Measurements from ENCODE around the gene GNAT1. TPM values are rescaled to one million over a fixed set of nuclear protein-coding genes. Genes with fewer than 3 reads are reported as not detected.
A peak's percentile ranks its signal among the peaks of the same experiment; 100 is the strongest.
"Not testable (repeated sequence)": the region's sequence is repeated elsewhere in the genome, so short reads cannot be mapped to it uniquely, and the experiment has no call there.

Gene GNAT1
- polyA plus RNA-seq, 3 donors, result not detected

GRCh38 chr3:50237754-50238548 lies 46.5 kb downstream of the GNAT1 start:
- DNase-seq (ENCODE audit: low read depth in 3 of 3, low spot score in 2 of 3), result no peak

GRCh38 chr3:50238549-50239026 lies 47.2 kb downstream of the GNAT1 start:
- no peak for DNase-seq (ENCODE audit: low read depth in 3 of 3, low spot score in 2 of 3)

- no peak for DNase-seq (ENCODE audit: low read depth in 3 of 3, low spot score in 2 of 3)
Measured at GRCh38 chr3:50239649-50240048, 48.2 kb downstream of the GNAT1 start.

- DNase-seq (ENCODE audit: low read depth in 3 of 3, low spot score in 2 of 3), result no peak
Measured at GRCh38 chr3:50241163-50241562, 49.8 kb downstream of the GNAT1 start.

- DNase-seq (ENCODE audit: low read depth in 3 of 3, low spot score in 2 of 3), result no peak
Measured at GRCh38 chr3:50241713-50242380, 50.4 kb downstream of the GNAT1 start.

- no peak for DNase-seq (ENCODE audit: low read depth in 3 of 3, low spot score in 2 of 3)
Measured at GRCh38 chr3:50242381-50242770, 51.0 kb downstream of the GNAT1 start.

GRCh38 chr3:50242851-50243542 lies 51.6 kb downstream of the GNAT1 start:
- no peak for DNase-seq (ENCODE audit: low read depth in 3 of 3, low spot score in 2 of 3)

- no peak for DNase-seq (ENCODE audit: low read depth in 3 of 3, low spot score in 2 of 3)
Measured at GRCh38 chr3:50243543-50243895, 52.1 kb downstream of the GNAT1 start.

GRCh38 chr3:50244813-50245212 lies 53.4 kb downstream of the GNAT1 start:
- not testable (repeated sequence) for DNase-seq (ENCODE audit: low read depth in 3 of 3, low spot score in 2 of 3)

GRCh38 chr3:50245251-50245745 lies 53.9 kb downstream of the GNAT1 start:
- DNase-seq (ENCODE audit: low read depth in 3 of 3, low spot score in 2 of 3), result no peak

GRCh38 chr3:50245831-50246516 lies 54.6 kb downstream of the GNAT1 start:
- peak in 2 of 3 donors; percentile 85 to 86 for DNase-seq (ENCODE audit: low read depth in 3 of 3, low spot score in 2 of 3)

- no peak for DNase-seq (ENCODE audit: low read depth in 3 of 3, low spot score in 2 of 3)
Measured at GRCh38 chr3:50246517-50246954, 55.1 kb downstream of the GNAT1 start.

Other genes with a start within 250 kb of the GNAT1 start
- gene RBM5, start 102.7 kb upstream of the GNAT1 start, polyA plus RNA-seq (ENCODE audit: insufficient read length in 3 of 3), result 100 to 1,000 TPM; 234 to 272 (median 251) TPM
- 10 to 100 TPM; 67.4 to 80.1 (median 70.8) TPM for gene SEMA3F, start 36.3 kb upstream of the GNAT1 start, polyA plus RNA-seq (ENCODE audit: insufficient read length in 3 of 3)
- gene SLC38A3, start 13.7 kb downstream of the GNAT1 start, polyA plus RNA-seq (ENCODE audit: insufficient read length in 3 of 3), result 10 to 100 TPM in 1 of 3 donors, 1 to 10 TPM in 2; 5.0 to 11.0 (median 6.8) TPM
- 100 to 1,000 TPM; 211 to 230 (median 220) TPM for gene GNAI2, start 44.6 kb downstream of the GNAT1 start, polyA plus RNA-seq (ENCODE audit: insufficient read length in 3 of 3)
- gene SEMA3B, start 77.5 kb downstream of the GNAT1 start, polyA plus RNA-seq (ENCODE audit: insufficient read length in 3 of 3), result 10 to 100 TPM; 75.2 to 77.0 (median 76.3) TPM
- under 1 TPM; 0.42 to 0.54 (median 0.50) TPM for gene LSMEM2, start 87.5 kb downstream of the GNAT1 start, polyA plus RNA-seq (ENCODE audit: insufficient read length in 3 of 3)
- gene IFRD2, start 100.8 kb downstream of the GNAT1 start, polyA plus RNA-seq (ENCODE audit: insufficient read length in 3 of 3), result 10 to 100 TPM; 35.0 to 39.1 (median 37.7) TPM
- 1 to 10 TPM; 2.9 to 3.2 (median 3.1) TPM for gene HYAL3, start 107.8 kb downstream of the GNAT1 start, polyA plus RNA-seq (ENCODE audit: insufficient read length in 3 of 3)
- 1 to 10 TPM; 7.6 to 8.6 (median 8.2) TPM for gene NAA80, start 107.8 kb downstream of the GNAT1 start, polyA plus RNA-seq (ENCODE audit: insufficient read length in 3 of 3)
- 1 to 10 TPM; 6.3 to 7.1 (median 7.0) TPM for gene HYAL1, start 112.0 kb downstream of the GNAT1 start, polyA plus RNA-seq (ENCODE audit: insufficient read length in 3 of 3)
- gene HYAL2, start 131.1 kb downstream of the GNAT1 start, polyA plus RNA-seq (ENCODE audit: insufficient read length in 3 of 3), result 10 to 100 TPM; 62.7 to 74.3 (median 70.7) TPM
- gene TUSC2, start 136.6 kb downstream of the GNAT1 start, polyA plus RNA-seq (ENCODE audit: insufficient read length in 3 of 3), result 10 to 100 TPM; 22.6 to 25.7 (median 24.5) TPM
- gene RASSF1, start 149.2 kb downstream of the GNAT1 start, polyA plus RNA-seq (ENCODE audit: insufficient read length in 3 of 3), result 10 to 100 TPM; 16.1 to 17.0 (median 16.4) TPM
- gene ZMYND10, start 154.1 kb downstream of the GNAT1 start, polyA plus RNA-seq (ENCODE audit: insufficient read length in 3 of 3), result 1 to 10 TPM; 3.3 to 4.1 (median 3.4) TPM
- 10 to 100 TPM; 31.0 to 35.2 (median 33.8) TPM for gene NPRL2, start 159.2 kb downstream of the GNAT1 start, polyA plus RNA-seq (ENCODE audit: insufficient read length in 3 of 3)
- 10 to 100 TPM; 14.9 to 16.7 (median 15.6) TPM for gene CYB561D2, start 159.3 kb downstream of the GNAT1 start, polyA plus RNA-seq (ENCODE audit: insufficient read length in 3 of 3)
- 10 to 100 TPM; 30.9 to 35.9 (median 32.3) TPM for gene TMEM115, start 167.9 kb downstream of the GNAT1 start, polyA plus RNA-seq (ENCODE audit: insufficient read length in 3 of 3)

Data from right renal cortex interstitium (tissue), 3 donors.